Astrocyte (in vitro differentiated cells and primary cell): Measurements from ENCODE around the gene FKBP7. TPM values are rescaled to one million over a fixed set of nuclear protein-coding genes. Genes with fewer than 3 reads are reported as not detected.
A peak's percentile ranks its signal among the peaks of the same experiment; 100 is the strongest.

Experiments
- DNase-seq: peaks from one replicate; pipeline ENCODE4 v3.0.0-alpha.2; 2010; ENCODE audit warnings: low read depth
- FAIRE-seq: peaks from 2 replicates; lab custom pipeline; 2011; peaks lifted over from hg19 to GRCh38; lab: Jason Lieb, UNC
- H2AFZ ChIP-seq: 2 replicates; pipeline ENCODE4 v1.6.0; 2012; ENCODE audit warnings: low read depth, low read length, inconsistent platforms
- H3K27ac ChIP-seq: 2 replicates; pipeline ENCODE4 v1.5.1; 2011; ENCODE audit warnings: low read depth, low read length, inconsistent platforms
- H3K27me3 ChIP-seq: 2 replicates; pipeline ENCODE4 v1.6.0; 2011; ENCODE audit warnings: low read length, inconsistent platforms; ENCODE audit not compliant: insufficient read depth
- H3K36me3 ChIP-seq: 2 replicates; pipeline ENCODE4 v1.5.1; 2011; ENCODE audit warnings: low read length, inconsistent platforms; ENCODE audit not compliant: insufficient read depth
- H3K4me1 ChIP-seq: 2 replicates; pipeline ENCODE4 v1.5.1; 2011; ENCODE audit warnings: low read length, inconsistent platforms; ENCODE audit not compliant: insufficient read depth
- H3K4me2 ChIP-seq: 2 replicates; pipeline ENCODE4 v1.6.0; 2012; ENCODE audit warnings: low read length, inconsistent platforms
- H3K4me3 ChIP-seq: 2 replicates; pipeline ENCODE4 v1.5.1; 2011; ENCODE audit warnings: low read depth, mild to moderate bottlenecking, low read length, inconsistent platforms; ENCODE audit not compliant: insufficient read depth
- H3K79me2 ChIP-seq: 2 replicates; pipeline ENCODE4 v1.6.0; 2012; ENCODE audit warnings: mild to moderate bottlenecking, low read length, inconsistent platforms; ENCODE audit not compliant: insufficient read depth
- H3K9ac ChIP-seq: 2 replicates; pipeline ENCODE4 v1.6.0; 2012; ENCODE audit warnings: mild to moderate bottlenecking, low read length, inconsistent platforms
- H3K9me3 ChIP-seq: 2 replicates; pipeline ENCODE4 v1.5.1; 2012; ENCODE audit warnings: low read depth, mild to moderate bottlenecking, low read length, inconsistent platforms; ENCODE audit not compliant: insufficient read depth
- H4K20me1 ChIP-seq: 2 replicates; pipeline ENCODE4 v1.6.0; 2012; ENCODE audit warnings: low read length, inconsistent platforms; ENCODE audit not compliant: insufficient read depth
- H3K27ac Mint-ChIP-seq: one replicate; pipeline ENCODE4 v1.8.0; 2021; ENCODE audit warnings: mild to moderate bottlenecking, mixed read lengths; ENCODE audit not compliant: unreplicated experiment
- H3K27me3 Mint-ChIP-seq: one replicate; pipeline ENCODE4 v1.8.0; 2021; ENCODE audit warnings: low read depth, mixed read lengths; ENCODE audit not compliant: unreplicated experiment
- H3K36me3 Mint-ChIP-seq: one replicate; pipeline ENCODE4 v1.8.0; 2021; ENCODE audit warnings: low read depth, mixed read lengths; ENCODE audit not compliant: unreplicated experiment
- H3K4me1 Mint-ChIP-seq: one replicate; pipeline ENCODE4 v1.8.0; 2021; ENCODE audit warnings: low read depth, mixed read lengths; ENCODE audit not compliant: unreplicated experiment
- H3K4me3 Mint-ChIP-seq: one replicate; pipeline ENCODE4 v1.8.0; 2021; ENCODE audit warnings: mild to moderate bottlenecking, moderate library complexity, mixed read lengths; ENCODE audit not compliant: unreplicated experiment
- H3K9me3 Mint-ChIP-seq: one replicate; pipeline ENCODE4 v1.8.0; 2021; ENCODE audit warnings: mild to moderate bottlenecking, mixed read lengths; ENCODE audit not compliant: unreplicated experiment
- EZH2 ChIP-seq: IDR thresholded peaks from 2 replicates; pipeline ENCODE4 v1.6.1; 2012; ENCODE audit warnings: mild to moderate bottlenecking, low read length, inconsistent platforms; ENCODE audit not compliant: insufficient read depth
- total RNA-seq: library from RNA; stranded (reverse); gene quantifications from 2 replicates; pipeline ENCODE4 v1.2.1, GENCODE V29; 2021
- TF ChIP-seq, protein P1 (sequence below): IDR thresholded peaks from 2 replicates; pipeline ENCODE4 v1.5.1; 2011; ENCODE audit warnings: low read depth, mild to moderate bottlenecking, inconsistent platforms, low read length, moderate library complexity; ENCODE audit not compliant: insufficient read depth

FKBP7 gene
- total RNA-seq, 1 donor from 2014 or later = 45.1 TPM

DNA sequence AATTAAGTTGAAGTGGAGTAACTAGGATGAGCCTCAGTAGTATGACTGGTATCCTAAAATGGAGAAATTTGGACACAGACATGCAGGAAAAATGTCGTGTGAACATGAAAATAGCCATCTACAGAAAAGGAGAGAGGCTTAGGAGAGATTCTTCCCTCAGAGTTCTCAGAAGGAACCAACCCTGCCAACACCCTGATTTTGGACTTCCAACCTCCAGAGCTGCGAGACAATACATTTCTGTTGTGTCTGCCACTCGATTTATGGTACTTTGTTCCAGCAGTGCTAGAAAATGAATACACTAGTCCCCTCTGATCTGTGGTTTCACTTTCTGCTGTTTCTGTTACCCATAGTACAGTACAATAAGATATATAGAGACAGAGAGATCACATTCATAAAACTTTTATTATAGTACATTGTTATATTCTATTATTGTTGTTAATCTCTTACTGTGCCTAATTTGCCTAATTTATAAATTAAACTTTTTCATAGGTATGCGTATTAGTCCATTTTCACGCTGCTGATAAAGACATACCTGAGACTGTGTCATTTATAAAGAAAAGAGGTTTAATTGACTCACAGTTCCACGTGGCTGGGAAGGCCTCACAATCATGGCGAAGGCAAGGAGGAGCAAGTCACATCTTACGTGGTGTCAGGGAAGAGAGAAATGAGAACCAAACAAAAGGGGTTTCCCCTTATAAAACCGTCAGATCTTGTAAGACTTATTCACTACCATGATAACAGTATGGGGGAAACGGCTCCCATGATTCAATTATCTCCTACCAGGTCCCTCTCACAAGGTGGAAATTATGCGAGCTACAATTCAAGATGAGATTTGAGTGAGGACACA is 43.1 kb upstream of the FKBP7 start:
- H3K9me3 Mint-ChIP-seq = no peaks in the 10 kb centered on the region
- peaks cover 12% of the 10 kb centered on the region for H3K36me3 Mint-ChIP-seq
- Histone ChIP-seq H3K27ac (no peak overlapping the region), H3K4me1 (peaks cover 3% of the 10 kb centered on the region), H2AFZ (no peak overlapping the region), H3K9ac (no peak overlapping the region), H3K4me2 (no peak overlapping the region), H3K79me2 (peaks cover 24% of the 10 kb centered on the region), H3K9me3 (no peaks in the 10 kb centered on the region), H3K36me3 (peaks cover 3% of the 10 kb centered on the region), H3K4me3 (no peak overlapping the region), H4K20me1 (no peaks in the 10 kb centered on the region), H3K27me3 (no peaks in the 10 kb centered on the region)
- DNase-seq = no peak
- no peak for FAIRE-seq
- H3K27ac Mint-ChIP-seq = no peak overlapping the region
- TF ChIP-seq, protein P1, sequence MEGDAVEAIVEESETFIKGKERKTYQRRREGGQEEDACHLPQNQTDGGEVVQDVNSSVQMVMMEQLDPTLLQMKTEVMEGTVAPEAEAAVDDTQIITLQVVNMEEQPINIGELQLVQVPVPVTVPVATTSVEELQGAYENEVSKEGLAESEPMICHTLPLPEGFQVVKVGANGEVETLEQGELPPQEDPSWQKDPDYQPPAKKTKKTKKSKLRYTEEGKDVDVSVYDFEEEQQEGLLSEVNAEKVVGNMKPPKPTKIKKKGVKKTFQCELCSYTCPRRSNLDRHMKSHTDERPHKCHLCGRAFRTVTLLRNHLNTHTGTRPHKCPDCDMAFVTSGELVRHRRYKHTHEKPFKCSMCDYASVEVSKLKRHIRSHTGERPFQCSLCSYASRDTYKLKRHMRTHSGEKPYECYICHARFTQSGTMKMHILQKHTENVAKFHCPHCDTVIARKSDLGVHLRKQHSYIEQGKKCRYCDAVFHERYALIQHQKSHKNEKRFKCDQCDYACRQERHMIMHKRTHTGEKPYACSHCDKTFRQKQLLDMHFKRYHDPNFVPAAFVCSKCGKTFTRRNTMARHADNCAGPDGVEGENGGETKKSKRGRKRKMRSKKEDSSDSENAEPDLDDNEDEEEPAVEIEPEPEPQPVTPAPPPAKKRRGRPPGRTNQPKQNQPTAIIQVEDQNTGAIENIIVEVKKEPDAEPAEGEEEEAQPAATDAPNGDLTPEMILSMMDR = no peak
- no peak for TF ChIP-seq EZH2
- no peaks in the 10 kb centered on the region for H3K4me1 Mint-ChIP-seq
- no peaks in the 10 kb centered on the region for H3K27me3 Mint-ChIP-seq
- no peak overlapping the region for H3K4me3 Mint-ChIP-seq

DNA sequence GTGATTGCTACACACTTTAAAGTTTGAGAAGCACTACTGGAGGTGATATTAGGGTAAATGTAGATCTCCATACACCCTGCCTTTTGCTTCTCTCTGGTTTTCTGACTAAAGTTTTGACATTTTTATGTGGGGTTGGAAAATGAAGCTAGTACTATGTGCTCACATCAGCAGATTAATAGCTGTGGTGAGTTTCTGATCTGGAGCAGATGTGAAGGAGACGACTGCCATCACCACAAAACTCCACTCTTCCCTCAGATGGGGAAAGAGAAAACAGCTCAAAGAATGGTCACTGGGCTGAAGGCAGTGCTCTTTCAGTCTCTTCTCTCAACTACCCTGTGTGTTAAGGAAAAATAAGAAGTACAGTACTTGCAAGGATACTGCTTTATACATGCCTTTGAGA is 39.1 kb upstream of the FKBP7 start:
- Histone ChIP-seq H3K36me3 (peaks cover 3% of the 10 kb centered on the region), H3K79me2 (no peaks in the 10 kb centered on the region), H3K9ac (no peak overlapping the region), H3K27ac (no peak overlapping the region), H3K4me1 (peaks cover 7% of the 10 kb centered on the region), H4K20me1 (no peaks in the 10 kb centered on the region), H3K4me2 (no peak overlapping the region), H2AFZ (no peak overlapping the region), H3K27me3 (no peaks in the 10 kb centered on the region), H3K4me3 (no peak overlapping the region), H3K9me3 (no peaks in the 10 kb centered on the region)
- no peak for DNase-seq
- peaks cover 12% of the 10 kb centered on the region for H3K36me3 Mint-ChIP-seq
- H3K27ac Mint-ChIP-seq = no peak overlapping the region
- no peak overlapping the region for H3K4me3 Mint-ChIP-seq
- peaks cover 24% of the 10 kb centered on the region for H3K4me1 Mint-ChIP-seq
- no peak for FAIRE-seq
- peaks cover 2% of the 10 kb centered on the region for H3K9me3 Mint-ChIP-seq
- no peak for TF ChIP-seq EZH2
- TF ChIP-seq, protein P1 = no peak
- H3K27me3 Mint-ChIP-seq = no peaks in the 10 kb centered on the region

DNA sequence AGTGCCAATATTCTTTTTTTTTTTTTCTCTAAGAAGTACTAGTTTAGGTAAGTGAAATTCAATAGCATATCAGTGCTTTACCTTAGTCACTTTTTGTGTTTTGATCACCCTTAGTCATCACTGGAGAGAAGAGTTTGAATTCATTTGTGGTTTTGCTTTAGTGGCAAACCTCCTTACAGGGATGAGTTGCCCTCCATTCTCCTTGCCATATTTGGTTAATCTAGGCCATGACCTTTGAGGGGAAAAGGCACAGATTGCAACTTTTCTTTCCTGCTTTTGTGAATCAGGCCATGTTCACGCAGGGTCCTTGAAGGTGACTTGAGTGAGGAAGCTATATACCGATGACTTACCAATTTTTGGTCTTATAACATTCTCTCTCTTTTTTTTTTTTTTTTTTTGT is 36.3 kb upstream of the FKBP7 start:
- Mint-ChIP-seq H3K4me3 (no peak overlapping the region), H3K9me3 (peaks cover 2% of the 10 kb centered on the region), H3K4me1 (peaks cover 27% of the 10 kb centered on the region), H3K27me3 (no peaks in the 10 kb centered on the region), H3K36me3 (peaks cover 8% of the 10 kb centered on the region), H3K27ac (peak overlapping the region; percentile 53)
- Histone ChIP-seq H3K27ac (no peak overlapping the region), H4K20me1 (no peaks in the 10 kb centered on the region), H3K9me3 (no peaks in the 10 kb centered on the region), H3K4me2 (peak overlapping the region; percentile 43), H3K9ac (no peak overlapping the region), H3K36me3 (peaks cover 3% of the 10 kb centered on the region), H2AFZ (no peak overlapping the region), H3K79me2 (no peaks in the 10 kb centered on the region), H3K4me3 (no peak overlapping the region), H3K4me1 (peaks cover 10% of the 10 kb centered on the region), H3K27me3 (no peaks in the 10 kb centered on the region)
- TF ChIP-seq, protein P1 = no peak
- TF ChIP-seq EZH2 = no peak
- DNase-seq (peak; percentile 83), FAIRE-seq (no peak)
